CMK (cell line): ENCODE results near the gene KRT81.
"Not testable (repeated sequence)": the region's sequence is repeated elsewhere in the genome, so short reads cannot be mapped to it uniquely, and the experiment has no call there.

Experiments used
- DNase-seq: peaks from one replicate; pipeline ENCODE4 v3.0.0-alpha.2; 2010; ENCODE audit warnings: low read depth

Gene KRT81

DNA sequence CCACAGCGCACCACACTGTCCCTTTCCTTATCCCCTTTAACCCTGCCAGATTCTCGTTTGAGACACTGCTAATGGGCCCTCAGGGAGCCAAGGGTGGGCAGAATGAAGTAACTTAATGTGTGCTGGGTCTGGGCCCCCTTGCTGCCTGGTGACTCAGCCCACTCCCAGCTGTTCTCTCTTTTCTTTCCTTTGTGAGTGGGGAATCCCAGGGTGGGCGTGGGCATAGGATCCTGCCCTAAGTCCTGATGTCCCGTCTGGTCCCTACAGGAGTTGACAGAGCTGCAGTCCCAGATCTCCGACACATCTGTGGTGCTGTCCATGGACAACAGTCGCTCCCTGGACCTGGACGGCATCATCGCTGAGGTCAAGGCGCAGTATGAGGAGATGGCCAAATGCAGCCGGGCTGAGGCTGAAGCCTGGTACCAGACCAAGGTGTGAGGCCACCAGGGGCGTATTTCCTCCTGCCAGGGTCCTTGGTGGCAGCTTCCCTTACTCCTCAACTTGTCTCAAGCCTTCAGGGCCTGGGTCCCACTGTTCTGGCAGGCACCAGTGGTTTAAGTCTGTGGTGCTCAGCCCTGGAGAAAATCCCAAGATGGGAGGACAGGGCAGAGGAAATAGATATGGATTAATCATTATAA, 50.0 kb downstream of the KRT81 start:
- no peak for DNase-seq

DNA sequence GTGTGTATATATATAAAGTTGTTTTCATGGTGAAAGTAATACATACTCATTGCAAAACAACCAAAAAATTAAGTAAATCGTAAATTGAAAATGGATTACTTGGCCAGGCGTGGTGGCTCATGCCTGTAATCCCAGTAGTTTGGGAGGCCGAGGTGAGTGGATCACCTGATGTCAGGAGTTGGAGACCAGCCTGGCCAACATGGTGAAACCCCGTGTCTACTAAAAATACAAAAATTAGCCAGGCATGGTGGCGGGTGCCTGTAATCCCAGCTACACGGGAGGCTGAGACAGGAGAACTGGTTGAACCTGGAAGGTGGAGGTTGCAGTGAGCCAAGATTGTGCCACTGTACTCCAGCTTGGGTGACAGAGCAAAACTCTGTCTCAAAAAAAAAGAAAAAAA, 51.1 kb downstream of the KRT81 start:
- DNase-seq, result not testable (repeated sequence)

GRCh38 chr12:52239767-52240166, 51.6 kb downstream of the KRT81 start:
- DNase-seq, result no peak

- DNase-seq, result no peak
Measured at GRCh38 chr12:52238916-52239646, 52.3 kb downstream of the KRT81 start.

GRCh38 chr12:52238207-52238840, 53.0 kb downstream of the KRT81 start:
- DNase-seq, result no peak

DNA sequence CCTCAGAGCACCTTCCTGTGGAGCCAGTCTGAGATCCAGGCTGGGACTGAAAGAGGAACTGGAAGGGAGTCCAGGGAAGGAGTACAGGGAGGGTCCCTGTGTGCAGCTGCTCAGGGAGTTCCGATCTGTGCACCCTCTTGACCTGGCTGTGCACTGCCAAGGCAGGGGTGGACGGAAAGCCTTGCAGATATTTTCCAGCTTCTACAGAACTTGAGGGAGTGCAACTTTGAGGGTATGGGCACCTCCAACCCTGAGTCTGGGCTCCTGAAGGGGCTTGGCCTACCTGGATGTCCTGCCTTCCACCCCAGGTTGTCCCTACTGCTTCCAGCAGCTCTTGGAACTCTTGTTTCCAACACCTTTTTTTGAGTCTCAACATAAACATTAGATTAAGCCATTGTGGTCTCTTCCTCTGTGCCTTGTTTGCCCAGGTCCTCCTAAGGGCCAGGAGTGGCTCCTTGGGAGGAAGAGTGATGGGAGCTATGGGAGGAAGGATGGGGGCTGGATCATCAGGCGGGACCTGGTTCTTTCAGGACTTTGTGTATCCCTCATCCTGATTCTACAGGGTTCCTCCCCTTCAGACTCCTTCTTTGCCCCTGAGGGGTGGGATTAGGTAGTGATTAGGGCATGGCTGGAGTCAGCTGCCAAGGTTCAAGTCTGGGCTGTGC, 54.8 kb downstream of the KRT81 start:
- no peak for DNase-seq
